NCI-H2171 treated with DMSO at 0.1 percent for 48 hours (cell line): ENCODE results near the gene EDN1.

ENCODE experiments used
- DNase-seq: peaks from one replicate; lab custom pipeline; 2025; lab: John Stamatoyannopoulos, UW

Gene EDN1

GRCh38 chr6:12270551-12271230 is 19.5 kb upstream of the EDN1 start:
- no peak for DNase-seq

GRCh38 chr6:12271594-12271993 is 18.6 kb upstream of the EDN1 start:
- no peak for DNase-seq

- no peak for DNase-seq
Measured at GRCh38 chr6:12271997-12272396, 18.2 kb upstream of the EDN1 start.

GRCh38 chr6:12275107-12275506 is 15.1 kb upstream of the EDN1 start:
- DNase-seq: no peak

- no peak for DNase-seq
Measured at GRCh38 chr6:12276930-12277315, 13.2 kb upstream of the EDN1 start.

GRCh38 chr6:12277386-12277785 is 12.8 kb upstream of the EDN1 start:
- no peak for DNase-seq

GRCh38 chr6:12278915-12279314 is 11.2 kb upstream of the EDN1 start:
- DNase-seq: no peak

- no peak for DNase-seq
Measured at GRCh38 chr6:12279322-12280091, 10.7 kb upstream of the EDN1 start.

GRCh38 chr6:12280458-12280857 is 9.7 kb upstream of the EDN1 start:
- DNase-seq: no peak

- no peak for DNase-seq
Measured at GRCh38 chr6:12280902-12281301, 9.3 kb upstream of the EDN1 start.

GRCh38 chr6:12283904-12284303 is 6.3 kb upstream of the EDN1 start:
- DNase-seq: no peak

GRCh38 chr6:12286373-12287110 is 3.6 kb upstream of the EDN1 start:
- DNase-seq: no peak

GRCh38 chr6:12288211-12288618 is 1.9 kb upstream of the EDN1 start:
- DNase-seq: no peak

GRCh38 chr6:12288914-12289313 is 1.2 kb upstream of the EDN1 start:
- no peak for DNase-seq

GRCh38 chr6:12289365-12289919 is 719 bp upstream of the EDN1 start:
- peak; percentile 44 for DNase-seq

GRCh38 chr6:12291071-12291838 is 1.1 kb downstream of the EDN1 start:
- no peak for DNase-seq

- no peak for DNase-seq
Measured at GRCh38 chr6:12291839-12292604, 1.9 kb downstream of the EDN1 start.

- DNase-seq: no peak
Measured at GRCh38 chr6:12293235-12293930, 3.2 kb downstream of the EDN1 start.

GRCh38 chr6:12293931-12294807 is 4.0 kb downstream of the EDN1 start:
- DNase-seq: no peak
